Activated CD4-positive, alpha-beta T cell treated with anti-CD3 and anti-CD28 coated beads, Interleukin-10, Interleukin-2, amounts not matched to agents 100 ng/mL and 50 ng/mL, durations not matched to agents 16 hours and 8 hours (primary cell): Measurements from ENCODE around the gene MYD88.
"Not testable (repeated sequence)": the region's sequence is repeated elsewhere in the genome, so short reads cannot be mapped to it uniquely, and the experiment has no call there.

Experiments
- DNase-seq: peaks from one replicate; pipeline ENCODE4 v3.0.0-alpha.2; 2020

MYD88 gene

DNA sequence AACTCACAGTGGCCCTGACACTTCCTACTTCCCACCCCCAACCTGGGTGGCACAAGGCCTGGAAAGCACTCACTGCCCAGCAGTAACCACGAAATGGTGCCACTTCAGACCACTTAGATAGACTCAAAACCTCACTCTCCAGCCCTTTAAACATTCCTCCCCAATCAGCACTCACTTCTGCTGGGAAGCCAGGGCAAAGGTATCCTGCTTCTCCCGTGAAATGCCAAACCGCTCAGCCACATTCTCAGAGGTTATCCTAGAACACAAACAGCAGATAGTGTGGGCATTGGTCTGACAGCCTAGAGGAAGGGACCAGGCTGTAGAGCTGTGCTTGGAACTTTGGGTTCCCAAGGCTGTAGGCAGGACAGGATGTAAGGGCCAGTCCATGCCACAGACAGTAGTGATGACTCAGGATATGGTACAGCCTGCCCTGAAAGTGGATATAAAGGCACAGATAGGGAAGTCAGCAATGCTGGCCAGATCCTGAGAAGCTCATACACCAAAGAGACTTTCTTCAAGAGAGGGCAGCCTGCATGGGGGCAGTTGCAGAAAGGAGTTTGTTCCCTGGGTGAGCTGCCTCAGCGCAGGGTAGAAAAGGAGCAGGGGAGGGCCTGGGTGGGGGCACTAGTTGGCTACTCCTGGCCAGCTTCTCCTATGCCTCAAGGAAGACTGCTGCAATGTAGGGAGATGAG lies 10.7 kb upstream of the MYD88 start:
- no peak for DNase-seq

DNA sequence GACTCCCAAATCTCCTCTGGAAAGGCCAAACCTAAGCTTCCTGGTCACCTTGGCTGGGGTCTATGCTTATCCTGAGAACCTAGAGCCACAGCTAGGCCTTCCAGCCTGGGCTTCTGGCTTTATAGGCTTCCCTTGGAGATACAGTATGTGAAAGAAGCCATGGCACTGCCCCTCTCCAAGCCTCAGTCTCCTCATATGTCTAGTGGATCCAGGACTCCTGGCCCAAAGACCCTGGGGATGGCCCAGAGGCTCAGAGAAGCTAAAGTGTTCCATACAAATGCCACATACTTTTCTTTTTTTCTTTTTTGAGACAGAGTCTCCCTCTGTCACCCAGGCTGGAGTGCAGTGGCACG lies 10.2 kb upstream of the MYD88 start:
- DNase-seq = no peak

GRCh38 chr3:38129058-38129457 lies 9.4 kb upstream of the MYD88 start:
- DNase-seq = no peak

DNA sequence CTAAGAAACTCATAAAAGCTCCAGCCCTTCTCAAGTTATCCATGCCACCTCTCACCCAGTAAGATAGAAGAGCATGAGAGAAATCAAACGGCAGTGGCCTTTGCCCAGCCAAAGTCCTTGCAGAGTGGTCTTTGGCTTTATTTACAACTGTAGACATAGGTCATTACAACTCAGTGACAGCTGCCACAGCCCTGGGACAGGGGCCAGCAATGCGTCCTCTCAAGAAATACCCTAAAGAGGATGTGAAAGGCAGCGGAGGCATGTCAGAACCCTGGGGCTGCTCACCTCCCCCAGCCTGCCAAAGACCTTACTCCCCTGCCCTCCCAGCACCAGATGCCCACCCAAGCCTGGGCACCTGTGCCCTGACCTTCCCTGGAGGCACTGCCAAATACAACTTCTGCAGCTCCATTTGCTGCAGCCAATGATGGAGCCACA lies 7.8 kb upstream of the MYD88 start:
- no peak for DNase-seq

DNA sequence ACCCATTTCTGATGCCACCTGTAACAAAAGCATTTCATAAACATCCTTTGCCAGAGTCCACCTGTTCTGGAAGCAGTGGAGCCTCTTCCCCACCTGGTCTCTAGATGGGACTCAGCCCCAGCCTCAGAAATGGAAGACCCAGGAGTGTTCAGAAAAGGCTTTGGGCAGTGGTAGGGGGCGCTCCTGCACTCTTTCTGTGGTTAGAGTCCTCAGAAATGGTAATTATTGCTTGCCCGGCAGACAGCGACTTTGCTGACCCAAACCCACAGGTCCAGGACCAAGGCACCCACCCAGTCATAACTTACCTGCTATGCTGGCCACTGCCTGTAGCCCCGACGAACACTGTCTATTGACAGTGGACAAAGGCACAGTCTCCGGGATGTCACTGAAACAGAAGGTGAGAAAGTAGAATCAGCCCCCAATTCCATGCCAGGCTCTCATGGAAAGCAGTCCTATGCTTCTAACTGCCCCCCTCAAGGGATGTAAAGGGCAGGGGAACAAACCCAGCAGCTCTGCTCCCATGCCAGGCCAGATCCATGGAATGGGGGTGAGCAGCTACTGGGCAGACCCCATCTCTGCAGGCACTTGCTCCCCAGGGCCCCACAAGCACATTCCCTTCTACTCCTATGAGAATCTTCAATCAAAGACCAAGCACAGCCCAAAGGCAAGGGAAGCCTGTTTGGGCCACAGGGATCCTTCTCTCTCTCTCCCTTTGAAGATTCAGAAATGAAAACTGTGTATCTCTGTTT lies 6.7 kb upstream of the MYD88 start:
- peak; percentile 19 for DNase-seq

GRCh38 chr3:38133209-38133556 lies 5.3 kb upstream of the MYD88 start:
- no peak for DNase-seq

- DNase-seq = no peak
Measured at GRCh38 chr3:38133557-38134405, 4.7 kb upstream of the MYD88 start.

DNA sequence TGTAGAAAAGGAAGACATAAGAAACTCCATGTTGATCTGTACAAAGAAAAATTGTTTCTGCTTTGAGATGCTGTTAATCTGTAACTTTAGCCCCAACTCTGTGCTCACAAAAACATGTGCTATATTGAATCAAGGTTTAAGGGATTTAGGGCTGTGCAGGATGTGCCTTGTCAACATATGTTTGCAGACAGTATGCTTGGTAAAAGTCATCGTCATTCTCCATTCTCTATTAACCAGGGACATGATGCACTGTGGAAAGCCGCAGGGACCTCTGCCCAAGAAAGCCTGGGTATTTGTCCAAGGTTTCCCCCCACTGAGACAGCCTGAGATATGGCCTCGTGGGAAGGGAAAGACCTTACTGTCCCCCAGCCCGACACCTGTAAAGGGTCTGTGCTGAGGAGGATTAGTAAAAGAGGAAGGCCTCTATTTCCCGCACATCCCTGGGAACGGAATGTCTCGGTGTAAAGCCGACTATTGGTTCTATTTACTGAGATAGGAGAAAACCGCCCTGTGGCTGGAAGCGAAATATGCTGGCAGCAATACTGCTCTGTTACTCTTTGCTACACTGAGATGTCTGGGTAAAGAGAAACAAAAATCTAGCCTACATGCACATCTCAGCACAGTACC lies 3.8 kb upstream of the MYD88 start:
- not testable (repeated sequence) for DNase-seq

- DNase-seq = peak; percentile 45
Measured at GRCh38 chr3:38135621-38136277, 2.7 kb upstream of the MYD88 start.

- DNase-seq = peak; percentile 14
Measured at GRCh38 chr3:38136393-38136776, 2.1 kb upstream of the MYD88 start.

DNA sequence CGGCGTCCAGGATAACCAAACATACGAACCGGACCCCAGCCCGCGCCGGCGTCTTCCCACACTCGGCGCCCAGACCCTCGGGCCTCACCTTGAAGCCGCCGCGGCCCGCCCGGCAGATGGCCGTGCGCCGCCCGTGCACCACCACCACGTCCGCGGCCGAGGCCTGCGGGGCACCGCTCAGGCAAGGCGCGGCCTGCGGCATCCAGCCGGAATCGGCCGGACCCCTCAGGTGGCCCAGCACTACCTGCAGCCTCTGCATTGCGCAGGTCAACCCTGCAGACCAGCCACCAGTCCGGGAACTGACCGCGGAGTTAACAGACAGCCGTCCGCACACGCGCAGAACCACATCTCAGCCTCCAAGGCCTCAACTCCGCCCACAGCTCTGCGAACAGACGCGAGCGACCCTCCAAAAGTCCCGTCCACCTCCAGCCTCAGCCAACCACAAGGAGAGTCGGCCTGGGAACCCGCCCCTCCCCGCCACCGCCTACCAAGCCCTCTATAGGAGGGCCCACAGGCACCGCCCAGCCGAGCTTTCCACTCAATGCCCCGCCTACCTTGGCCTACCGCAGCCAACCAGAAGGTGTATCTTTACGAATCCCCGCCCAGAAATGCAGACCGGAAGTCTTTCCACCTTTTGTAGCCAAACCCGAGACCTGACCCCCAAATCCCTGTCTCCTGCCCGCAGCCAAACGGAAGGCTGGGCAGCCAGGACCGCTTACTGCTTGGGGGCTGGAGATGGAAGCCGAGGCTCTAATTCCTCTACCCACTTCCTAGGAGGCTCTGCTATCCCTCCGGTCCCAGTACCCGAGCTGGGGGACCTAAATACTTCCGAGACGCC lies 1.5 kb upstream of the MYD88 start, which contains the start of gene ACAA1:
ACAA1 (minus strand) TSS at position 351 of the 838 bp plus-strand sequence; CDS start at position 259, 92 bp downstream.
- DNase-seq = peak; percentile 99

DNA sequence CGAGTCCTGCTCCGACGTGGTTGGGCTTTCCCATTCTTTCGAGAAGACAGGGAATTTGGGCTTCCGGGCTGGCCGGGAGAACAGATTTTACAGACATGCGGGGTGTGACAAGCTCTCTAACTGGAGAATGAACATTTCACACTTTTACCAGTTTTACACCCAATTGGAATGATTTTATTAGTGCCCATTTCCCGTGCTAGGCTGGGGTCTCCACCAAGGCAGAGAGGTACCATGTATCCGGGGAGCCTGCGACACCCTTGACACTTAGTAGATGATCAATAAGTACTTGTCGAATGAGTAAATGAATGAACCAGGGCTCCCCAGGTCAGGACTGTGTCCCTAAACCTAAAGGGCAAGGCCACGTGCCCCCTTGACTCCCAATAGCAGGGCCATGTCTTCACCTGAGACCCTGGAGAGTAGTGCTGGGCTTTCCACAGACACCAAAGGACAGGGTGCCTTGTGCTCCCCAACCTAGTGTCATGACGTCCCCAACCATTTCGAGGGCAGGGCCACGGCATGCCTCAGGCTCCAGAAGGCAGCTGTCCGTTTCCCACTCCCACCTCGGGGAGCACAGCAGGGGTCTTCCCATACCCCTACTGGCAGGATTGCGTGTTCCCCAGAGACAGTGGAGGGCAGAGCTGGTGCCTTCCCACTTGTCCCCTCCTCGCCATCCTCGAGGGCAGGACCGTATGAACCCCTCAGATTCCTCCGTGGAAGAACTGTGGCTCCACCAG lies 679 bp upstream of the MYD88 start:
- peak; percentile 44 for DNase-seq

DNA sequence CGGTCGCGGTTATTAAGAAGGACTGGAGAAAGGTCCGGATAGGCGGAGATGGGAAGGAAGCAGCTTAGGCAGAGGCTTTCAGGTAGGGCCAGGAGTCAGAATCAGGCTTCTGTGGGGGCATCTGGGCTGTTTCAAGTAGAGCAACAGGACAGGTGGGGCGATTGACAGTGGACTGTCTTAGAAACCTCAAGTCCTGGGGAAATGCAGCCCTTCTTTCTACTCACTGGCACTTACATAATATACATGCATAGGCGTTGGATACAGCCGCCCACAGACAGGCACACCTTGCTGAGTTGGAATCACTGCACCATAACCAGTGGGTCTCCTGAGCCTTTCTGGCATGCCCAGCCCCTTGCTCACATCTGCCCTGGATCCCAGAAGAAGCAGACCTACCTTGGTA lies 730 bp downstream of the MYD88 start:
- no peak for DNase-seq

DNA sequence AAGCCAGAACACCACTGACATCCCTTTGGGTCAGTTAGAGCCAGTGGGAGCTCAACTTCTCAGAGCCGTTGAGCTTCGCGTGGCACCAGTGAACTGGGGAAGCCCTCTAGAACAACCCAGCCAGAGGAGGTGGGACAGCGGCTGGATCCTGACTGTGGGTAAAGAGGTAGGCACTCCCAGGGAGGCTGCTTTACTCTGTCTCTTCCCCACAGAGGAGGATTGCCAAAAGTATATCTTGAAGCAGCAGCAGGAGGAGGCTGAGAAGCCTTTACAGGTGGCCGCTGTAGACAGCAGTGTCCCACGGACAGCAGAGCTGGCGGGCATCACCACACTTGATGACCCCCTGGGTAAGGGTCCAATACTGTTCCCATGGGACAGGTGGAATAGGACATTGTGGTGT lies 1.2 kb downstream of the MYD88 start:
- no peak for DNase-seq

- no peak for DNase-seq
Measured at GRCh38 chr3:38140326-38141172, 2.1 kb downstream of the MYD88 start.

GRCh38 chr3:38141173-38141951 lies 2.9 kb downstream of the MYD88 start:
- DNase-seq = no peak

GRCh38 chr3:38141952-38142273 lies 3.5 kb downstream of the MYD88 start:
- DNase-seq = no peak

- DNase-seq = no peak
Measured at GRCh38 chr3:38142959-38143358, 4.5 kb downstream of the MYD88 start.

- DNase-seq = no peak
Measured at GRCh38 chr3:38143511-38143910, 5.0 kb downstream of the MYD88 start.
